Esophagus (tissue), 2 donors: ENCODE data around the gene AKAP10. TPM values are rescaled to one million over a fixed set of nuclear protein-coding genes. Genes with fewer than 3 reads are reported as not detected.
"Not testable (repeated sequence)": the region's sequence is repeated elsewhere in the genome, so short reads cannot be mapped to it uniquely, and the experiment has no call there.

Experiments
- H3K27ac ChIP-seq, 2 donors: one replicate each; pipeline ENCODE4 v1.5.1; 2013; ENCODE audit warnings: low read depth in 2 of 2, mild to moderate bottlenecking in 2 of 2, inconsistent platforms in 1 of 2, low read length in 1 of 2, moderate library complexity in 1 of 2
- H3K27me3 ChIP-seq, 2 donors: one replicate each; pipeline ENCODE4 v1.6.1; 2013; ENCODE audit warnings: low read length in 2 of 2, control low read depth in 1 of 2, mild to moderate bottlenecking in 1 of 2; ENCODE audit not compliant: insufficient read depth in 2 of 2, control insufficient read depth in 1 of 2
- H3K36me3 ChIP-seq, 2 donors: one replicate each; pipeline ENCODE4 v1.6.1; 2013; ENCODE audit warnings: low read length in 1 of 2; ENCODE audit not compliant: control insufficient read depth in 2 of 2, insufficient read depth in 2 of 2
- H3K4me1 ChIP-seq, 2 donors: one replicate each; pipeline ENCODE4 v1.6.1; 2013; ENCODE audit warnings: low read length in 1 of 2; ENCODE audit not compliant: control insufficient read depth in 2 of 2, insufficient read depth in 2 of 2
- H3K4me3 ChIP-seq, 2 donors: one replicate each; pipeline ENCODE4 v1.5.1; 2013; ENCODE audit warnings: low read length in 2 of 2, mild to moderate bottlenecking in 2 of 2, low read depth in 1 of 2, moderate library complexity in 1 of 2
- H3K9me3 ChIP-seq, 2 donors: one replicate each; pipeline ENCODE4 v1.6.1; 2013; ENCODE audit warnings: mild to moderate bottlenecking in 2 of 2, low read depth in 1 of 2, low read length in 1 of 2, moderate library complexity in 1 of 2; ENCODE audit not compliant: control insufficient read depth in 2 of 2, insufficient read depth in 1 of 2
- WGBS, 2 donors: extraction: QIAGEN DNeasy Blood & Tissue Kit; methylation state at CpG; one replicate each; pipeline ENCODE4 v1.1.7; 2013; 5-methylcytosine and 5-hydroxymethylcytosine counted together
- polyA plus RNA-seq, 2 donors: library from polyadenylated mRNA; stranded (reverse); fragments of 200-250 nt; gene quantifications; one replicate each; pipeline ENCODE4 v1.2.3, GENCODE V29; 2013
- donor health status: healthy with polysubstance abuse.
- donor health status: Bipolar disorder and iron deficiency.

AKAP10 gene, protein sequence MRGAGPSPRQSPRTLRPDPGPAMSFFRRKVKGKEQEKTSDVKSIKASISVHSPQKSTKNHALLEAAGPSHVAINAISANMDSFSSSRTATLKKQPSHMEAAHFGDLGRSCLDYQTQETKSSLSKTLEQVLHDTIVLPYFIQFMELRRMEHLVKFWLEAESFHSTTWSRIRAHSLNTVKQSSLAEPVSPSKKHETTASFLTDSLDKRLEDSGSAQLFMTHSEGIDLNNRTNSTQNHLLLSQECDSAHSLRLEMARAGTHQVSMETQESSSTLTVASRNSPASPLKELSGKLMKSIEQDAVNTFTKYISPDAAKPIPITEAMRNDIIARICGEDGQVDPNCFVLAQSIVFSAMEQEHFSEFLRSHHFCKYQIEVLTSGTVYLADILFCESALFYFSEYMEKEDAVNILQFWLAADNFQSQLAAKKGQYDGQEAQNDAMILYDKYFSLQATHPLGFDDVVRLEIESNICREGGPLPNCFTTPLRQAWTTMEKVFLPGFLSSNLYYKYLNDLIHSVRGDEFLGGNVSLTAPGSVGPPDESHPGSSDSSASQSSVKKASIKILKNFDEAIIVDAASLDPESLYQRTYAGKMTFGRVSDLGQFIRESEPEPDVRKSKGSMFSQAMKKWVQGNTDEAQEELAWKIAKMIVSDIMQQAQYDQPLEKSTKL
- 1 to 10 TPM; 5.5 to 6.2 TPM for polyA plus RNA-seq

DNA sequence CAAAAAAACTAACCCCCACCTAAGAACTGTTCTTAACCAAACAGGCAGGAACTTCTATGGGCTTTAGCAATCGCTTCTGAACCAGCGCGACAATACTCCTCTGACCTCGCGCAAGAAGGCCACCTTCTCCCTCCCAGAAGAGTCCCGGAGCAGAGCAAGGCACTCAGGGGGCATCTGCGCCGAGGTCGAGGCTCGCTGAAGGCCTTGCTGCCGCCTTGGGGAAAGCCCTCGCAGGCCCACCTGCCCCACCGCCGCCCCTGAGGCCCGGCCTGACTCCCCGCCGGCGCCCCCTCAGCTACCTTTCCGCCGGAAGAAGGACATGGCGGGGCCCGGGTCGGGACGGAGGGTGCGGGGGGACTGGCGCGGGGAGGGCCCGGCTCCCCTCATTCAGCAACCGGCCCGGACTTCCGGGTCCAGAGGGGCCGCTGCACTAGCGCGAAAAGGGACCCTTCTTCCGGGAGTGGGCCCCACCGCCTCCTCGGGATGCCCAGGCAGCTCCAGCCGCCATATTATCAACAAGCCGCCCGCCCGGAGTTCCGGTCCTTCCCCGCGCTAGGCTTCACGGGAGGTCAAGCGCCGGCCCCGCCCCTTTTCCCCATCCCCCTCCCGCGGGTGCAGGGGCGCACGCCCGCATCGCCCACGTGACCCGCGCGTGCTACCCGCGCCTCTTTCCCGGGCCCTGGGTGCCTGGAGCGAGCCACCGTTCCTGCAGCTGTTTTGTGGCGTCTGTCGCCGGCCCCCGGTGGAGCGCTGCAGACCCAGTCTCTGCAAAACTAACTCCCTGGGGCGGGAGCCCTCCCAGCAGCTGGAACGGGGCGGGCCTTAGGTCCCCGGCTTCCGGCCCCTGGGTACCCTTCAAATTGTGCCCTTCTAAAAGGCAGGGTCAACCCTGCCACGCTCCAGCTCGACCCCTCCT lies at the start of gene AKAP10:
AKAP10 (minus strand) TSS at position 536 of the 916 bp plus-strand sequence; CDS start at position 387, 149 bp downstream.
- Histone ChIP-seq H3K9me3 (no peaks in the 10 kb centered on the region), H3K4me3 (peak within 1 kb of the TSS; percentile 86 to 90), H3K4me1 (peaks cover 0 to 4% of the 10 kb centered on the region in 2 donors), H3K36me3 (no peaks in the 10 kb centered on the region), H3K27ac (peak within 1 kb of the TSS; percentile 90), H3K27me3 (no peaks in the 10 kb centered on the region)
- WGBS, 2 donors: 0 to 1% methylated on average over 50 to 75 of the region's 75 CpGs

- Histone ChIP-seq H3K4me3 (no peak overlapping the region), H3K27ac (no peak overlapping the region), H3K9me3 (no peaks in the 10 kb centered on the region), H3K36me3 (no peaks in the 10 kb centered on the region), H3K27me3 (no peaks in the 10 kb centered on the region), H3K4me1 (no peaks in the 10 kb centered on the region)
These were observed 49.3 kb upstream of the AKAP10 start for GRCh38 chr17:20026960-20027359.

DNA sequence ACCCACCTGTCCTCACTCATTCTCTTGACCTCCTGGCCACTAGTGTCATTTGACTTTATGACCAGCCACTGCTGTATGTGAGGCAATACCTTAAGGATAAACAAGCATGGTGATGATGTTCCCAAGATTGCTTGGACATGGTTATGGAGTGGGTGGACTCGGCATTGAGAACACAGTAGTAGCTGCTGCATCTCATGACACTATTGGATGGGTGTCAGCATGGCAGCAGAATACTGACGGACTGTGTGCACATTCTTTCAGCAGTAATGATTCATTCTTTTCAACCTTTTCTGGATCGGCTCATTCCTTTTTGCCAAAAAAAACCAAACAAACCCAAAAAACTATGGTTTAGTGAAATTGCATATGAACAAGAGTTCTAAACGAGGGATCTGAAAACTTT lies 45.1 kb upstream of the AKAP10 start:
- Histone ChIP-seq H3K27ac (no peak overlapping the region), H3K4me1 (no peaks in the 10 kb centered on the region), H3K9me3 (no peaks in the 10 kb centered on the region), H3K36me3 (no peaks in the 10 kb centered on the region), H3K27me3 (no peaks in the 10 kb centered on the region), H3K4me3 (no peak overlapping the region)
- WGBS, 2 donors: 78 to 80% methylated on average over 4 of the region's 4 CpGs

DNA sequence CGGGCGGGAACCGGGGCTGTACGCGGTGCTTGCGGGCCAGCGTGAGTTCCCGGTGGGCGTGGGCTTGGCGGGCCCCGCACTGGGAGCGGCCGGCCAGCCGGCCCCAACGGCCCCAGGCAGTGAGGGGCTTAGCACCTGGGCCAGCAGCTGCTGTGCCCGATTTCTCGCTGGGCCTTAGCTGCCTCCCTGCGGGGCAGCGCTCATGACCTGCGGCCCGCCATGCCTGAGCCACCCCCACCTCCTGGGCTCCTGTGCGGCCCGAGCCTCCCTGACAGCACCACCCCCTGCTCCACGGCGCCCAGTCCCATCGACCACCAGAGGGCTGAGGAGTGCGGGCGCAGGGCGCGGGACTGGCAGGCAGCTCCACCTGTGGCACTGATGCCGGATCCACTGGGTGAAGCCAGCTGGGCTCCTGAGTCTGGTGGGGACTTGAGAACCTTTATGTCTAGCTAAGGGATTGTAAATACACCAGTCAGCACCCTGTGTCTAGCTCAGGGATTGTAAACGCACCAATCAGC lies 38.9 kb upstream of the AKAP10 start:
- H3K36me3 ChIP-seq, H3K27me3 ChIP-seq, H3K4me3 ChIP-seq, H3K4me1 ChIP-seq, H3K27ac ChIP-seq, H3K9me3 ChIP-seq: not testable (repeated sequence)
- 95 to 97% methylated on average over 31 to 32 of the region's 32 CpGs for WGBS, 2 donors

GRCh38 chr17:20012017-20012536 lies 34.4 kb upstream of the AKAP10 start:
- Histone ChIP-seq H3K27me3 (no peaks in the 10 kb centered on the region), H3K4me3 (no peak overlapping the region), H3K36me3 (no peaks in the 10 kb centered on the region), H3K9me3 (peaks cover 0 to 2% of the 10 kb centered on the region in 2 donors), H3K27ac (no peak overlapping the region), H3K4me1 (peaks cover 0 to 3% of the 10 kb centered on the region in 2 donors)
- 56 to 66% methylated on average over 2 of the region's 2 CpGs for WGBS, 2 donors

GRCh38 chr17:20010936-20011335 lies 33.3 kb upstream of the AKAP10 start:
- no peaks in the 10 kb centered on the region for H3K27me3 ChIP-seq
- peaks cover 0 to 3% of the 10 kb centered on the region in 2 donors for H3K4me1 ChIP-seq
- peaks cover 0 to 2% of the 10 kb centered on the region in 2 donors for H3K9me3 ChIP-seq
- 44 to 76% methylated on average over 1 of the region's 1 CpG for WGBS, 2 donors
- no peak overlapping the region for H3K27ac ChIP-seq
- H3K36me3 ChIP-seq: no peaks in the 10 kb centered on the region
- H3K4me3 ChIP-seq: no peak overlapping the region

GRCh38 chr17:20010099-20010863 lies 32.7 kb upstream of the AKAP10 start:
- no peaks in the 10 kb centered on the region for H3K36me3 ChIP-seq
- 16 to 19% methylated on average over 11 of the region's 11 CpGs for WGBS, 2 donors

DNA sequence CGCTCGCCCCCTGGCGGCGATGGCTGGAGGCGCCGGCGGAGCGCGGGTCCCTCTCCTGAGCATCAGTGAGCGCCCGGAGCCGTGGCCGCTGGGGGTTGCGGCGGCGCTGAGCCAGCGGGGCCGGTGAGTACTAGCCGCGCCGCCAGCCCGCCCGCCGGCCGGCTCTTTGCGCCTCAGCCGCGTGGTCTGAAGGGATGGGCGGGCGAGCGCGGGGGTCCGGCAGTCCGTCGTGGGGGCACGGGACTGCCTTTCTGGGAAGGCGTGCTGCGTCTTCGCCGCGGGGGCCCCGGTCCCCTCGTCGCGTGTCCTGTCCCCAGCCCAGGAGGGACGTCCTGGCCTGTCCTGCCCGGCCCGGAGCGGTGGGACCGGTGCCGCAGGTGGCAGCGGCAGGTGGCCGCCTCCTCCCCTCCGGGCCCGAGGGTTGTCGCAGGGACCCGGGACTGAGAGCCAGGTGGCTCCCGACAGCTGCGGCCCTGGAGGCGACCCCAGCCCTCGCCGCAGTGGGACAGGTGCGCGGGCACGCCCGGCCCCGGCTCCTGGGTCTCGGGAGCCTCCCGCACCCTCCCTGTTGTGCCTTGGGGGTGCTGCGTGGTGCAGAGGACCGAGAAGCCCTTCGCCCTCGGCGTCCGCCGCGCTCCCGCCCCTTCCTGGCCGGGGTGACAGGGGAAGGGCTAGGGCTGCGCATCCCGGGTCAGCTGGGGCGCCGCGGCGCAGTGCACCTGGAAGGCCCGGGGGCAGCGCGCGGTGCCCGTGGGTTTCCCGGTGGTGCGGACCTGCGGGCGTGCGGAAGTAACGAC lies 31.9 kb upstream of the AKAP10 start, which contains the start of gene SPECC1:
SPECC1 (plus strand) TSS at position 58 of the 797 bp plus-strand sequence. CDS start 87,293 bp downstream, outside the sequence.
- H3K4me3 ChIP-seq: peak within 1 kb of the TSS; percentile 67 to 68
- no peaks in the 10 kb centered on the region for H3K27me3 ChIP-seq
- 0% methylated on average over 62 to 96 of the region's 96 CpGs for WGBS, 2 donors
- H3K9me3 ChIP-seq: peaks cover 0 to 2% of the 10 kb centered on the region in 2 donors
- peaks cover 0 to 3% of the 10 kb centered on the region in 2 donors for H3K4me1 ChIP-seq
- no peaks in the 10 kb centered on the region for H3K36me3 ChIP-seq
- peak within 1 kb of the TSS; percentile 71 to 77 for H3K27ac ChIP-seq

More at GRCh38 chr17:20010099-20010863, 32.7 kb upstream of the AKAP10 start:
- peaks cover 0 to 2% of the 10 kb centered on the region in 2 donors for H3K9me3 ChIP-seq
- peak overlapping the region; percentile 67 to 68 for H3K4me3 ChIP-seq
- H3K27ac ChIP-seq: peak overlapping the region; percentile 71 to 77
- H3K27me3 ChIP-seq: no peaks in the 10 kb centered on the region
- H3K4me1 ChIP-seq: peaks cover 0 to 3% of the 10 kb centered on the region in 2 donors
